Lower leg skin (tissue), 3 donors: ENCODE results near the gene TPM1.

Experiments used
- POLR2A ChIP-seq, 2 donors: fragments of 450-650 bp; IDR thresholded peaks; one replicate each; pipeline ENCODE4 v1.6.1; 2016 to 2017; ENCODE audit warnings: antibody characterized with exemption in 2 of 2, mild to moderate bottlenecking in 1 of 2, moderate library complexity in 1 of 2
- TF ChIP-seq, protein P1 (sequence below), 3 donors: fragments of 450-650 bp; IDR thresholded peaks; one replicate each; pipeline ENCODE4 v1.5.1; 2016; ENCODE audit warnings: antibody characterized with exemption in 3 of 3, mild to moderate bottlenecking in 3 of 3, moderate library complexity in 2 of 3

DNA sequence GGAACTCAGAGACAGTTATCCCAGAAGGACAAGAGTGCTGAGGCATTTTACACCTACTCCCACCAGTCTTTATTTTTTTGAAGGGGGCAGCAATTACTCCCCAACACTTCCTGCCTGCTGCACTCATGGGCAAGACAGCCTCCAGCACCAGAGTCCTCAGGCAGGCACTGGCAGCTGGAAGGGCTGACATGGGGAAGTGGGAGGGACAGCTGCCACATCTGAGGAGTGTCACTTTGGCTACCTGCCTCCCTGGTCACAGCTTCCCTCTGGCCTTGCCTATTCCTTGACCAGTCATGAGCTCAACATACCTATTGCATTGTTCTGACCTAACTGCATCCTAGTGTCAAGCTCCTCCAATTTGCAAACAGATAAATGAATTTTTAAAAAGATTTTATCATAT, 68.9 kb downstream of the TPM1 start:
- TF ChIP-seq, protein P1, sequence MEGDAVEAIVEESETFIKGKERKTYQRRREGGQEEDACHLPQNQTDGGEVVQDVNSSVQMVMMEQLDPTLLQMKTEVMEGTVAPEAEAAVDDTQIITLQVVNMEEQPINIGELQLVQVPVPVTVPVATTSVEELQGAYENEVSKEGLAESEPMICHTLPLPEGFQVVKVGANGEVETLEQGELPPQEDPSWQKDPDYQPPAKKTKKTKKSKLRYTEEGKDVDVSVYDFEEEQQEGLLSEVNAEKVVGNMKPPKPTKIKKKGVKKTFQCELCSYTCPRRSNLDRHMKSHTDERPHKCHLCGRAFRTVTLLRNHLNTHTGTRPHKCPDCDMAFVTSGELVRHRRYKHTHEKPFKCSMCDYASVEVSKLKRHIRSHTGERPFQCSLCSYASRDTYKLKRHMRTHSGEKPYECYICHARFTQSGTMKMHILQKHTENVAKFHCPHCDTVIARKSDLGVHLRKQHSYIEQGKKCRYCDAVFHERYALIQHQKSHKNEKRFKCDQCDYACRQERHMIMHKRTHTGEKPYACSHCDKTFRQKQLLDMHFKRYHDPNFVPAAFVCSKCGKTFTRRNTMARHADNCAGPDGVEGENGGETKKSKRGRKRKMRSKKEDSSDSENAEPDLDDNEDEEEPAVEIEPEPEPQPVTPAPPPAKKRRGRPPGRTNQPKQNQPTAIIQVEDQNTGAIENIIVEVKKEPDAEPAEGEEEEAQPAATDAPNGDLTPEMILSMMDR (IDR thresholded peaks at IDR 0.05) = no peak
- TF ChIP-seq POLR2A (IDR thresholded peaks at IDR 0.05) = no peak
